ENCODE results near the gene SORCS1.

DNA sequence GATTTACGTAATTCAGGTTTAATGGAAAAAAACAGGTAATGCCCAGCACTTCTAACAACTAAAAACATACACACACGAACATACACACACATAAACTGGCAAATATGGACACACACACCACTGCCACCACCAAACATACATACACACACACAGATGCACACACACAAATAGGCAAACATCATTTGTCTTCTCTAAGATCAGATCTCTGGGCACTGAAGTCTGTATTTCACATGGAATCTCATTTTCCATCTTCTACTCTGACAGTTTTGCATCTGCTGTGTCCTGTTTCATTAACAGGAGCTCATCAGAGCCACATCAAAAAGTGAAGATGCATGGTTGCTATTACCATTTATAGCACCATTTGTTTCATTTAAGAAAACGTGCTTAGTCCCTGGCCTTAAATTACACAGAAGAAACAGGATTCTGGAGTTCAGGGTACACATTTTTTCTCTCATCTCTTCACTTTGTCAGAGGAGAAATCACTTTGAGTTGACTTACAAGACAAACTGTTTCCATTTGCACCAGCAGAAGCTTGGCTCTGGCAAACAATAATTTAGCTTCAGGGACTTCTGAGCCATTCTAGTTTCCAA is 165.3 kb downstream of the SORCS1 start:
- TF ChIP-seq MEF2A (IDR thresholded peaks at IDR 0.05; ENCODE audit: borderline replicate concordance, low read depth) (no peak), ZBTB33 (IDR thresholded peaks at IDR 0.05; ENCODE audit: borderline replicate concordance, low read depth) (no peak), RFX5 (IDR thresholded peaks at IDR 0.05; ENCODE audit: low read length) (no peak), EZH2phosphoT487 (IDR thresholded peaks at IDR 0.05; ENCODE audit: borderline replicate concordance, low read depth) (no peak), YY1 (IDR thresholded peaks at IDR 0.05; ENCODE audit: low read depth) (no peak), POLR2AphosphoS5 (IDR thresholded peaks at IDR 0.05; ENCODE audit: low read depth, low read length) (no peak), NFIC (IDR thresholded peaks at IDR 0.05; ENCODE audit: borderline replicate concordance) (no peak), TEAD4 (IDR thresholded peaks at IDR 0.05; ENCODE audit: borderline replicate concordance, insufficient read depth) (no peak), RCOR1 (IDR thresholded peaks at IDR 0.05; ENCODE audit: low read length) (peak; percentile 47; the same call in 1 of the 2 replicates), RAD21 (IDR thresholded peaks at IDR 0.05; ENCODE audit: low read length) (no peak), MAX (IDR thresholded peaks at IDR 0.05; ENCODE audit: low read depth) (no peak), FOXM1 (IDR thresholded peaks at IDR 0.05; ENCODE audit: low read depth) (no peak)
- TF ChIP-seq, protein P1, sequence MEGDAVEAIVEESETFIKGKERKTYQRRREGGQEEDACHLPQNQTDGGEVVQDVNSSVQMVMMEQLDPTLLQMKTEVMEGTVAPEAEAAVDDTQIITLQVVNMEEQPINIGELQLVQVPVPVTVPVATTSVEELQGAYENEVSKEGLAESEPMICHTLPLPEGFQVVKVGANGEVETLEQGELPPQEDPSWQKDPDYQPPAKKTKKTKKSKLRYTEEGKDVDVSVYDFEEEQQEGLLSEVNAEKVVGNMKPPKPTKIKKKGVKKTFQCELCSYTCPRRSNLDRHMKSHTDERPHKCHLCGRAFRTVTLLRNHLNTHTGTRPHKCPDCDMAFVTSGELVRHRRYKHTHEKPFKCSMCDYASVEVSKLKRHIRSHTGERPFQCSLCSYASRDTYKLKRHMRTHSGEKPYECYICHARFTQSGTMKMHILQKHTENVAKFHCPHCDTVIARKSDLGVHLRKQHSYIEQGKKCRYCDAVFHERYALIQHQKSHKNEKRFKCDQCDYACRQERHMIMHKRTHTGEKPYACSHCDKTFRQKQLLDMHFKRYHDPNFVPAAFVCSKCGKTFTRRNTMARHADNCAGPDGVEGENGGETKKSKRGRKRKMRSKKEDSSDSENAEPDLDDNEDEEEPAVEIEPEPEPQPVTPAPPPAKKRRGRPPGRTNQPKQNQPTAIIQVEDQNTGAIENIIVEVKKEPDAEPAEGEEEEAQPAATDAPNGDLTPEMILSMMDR (IDR thresholded peaks at IDR 0.05) = no peak
